ENCODE results near the gene A3GALT2. TPM values are rescaled to one million over a fixed set of nuclear protein-coding genes. Genes with fewer than 3 reads are reported as not detected.
A peak's percentile ranks its signal among the peaks of the same experiment; 100 is the strongest.

Gene A3GALT2
- total RNA-seq, 1 experiment from 2014 or later = not detected

DNA sequence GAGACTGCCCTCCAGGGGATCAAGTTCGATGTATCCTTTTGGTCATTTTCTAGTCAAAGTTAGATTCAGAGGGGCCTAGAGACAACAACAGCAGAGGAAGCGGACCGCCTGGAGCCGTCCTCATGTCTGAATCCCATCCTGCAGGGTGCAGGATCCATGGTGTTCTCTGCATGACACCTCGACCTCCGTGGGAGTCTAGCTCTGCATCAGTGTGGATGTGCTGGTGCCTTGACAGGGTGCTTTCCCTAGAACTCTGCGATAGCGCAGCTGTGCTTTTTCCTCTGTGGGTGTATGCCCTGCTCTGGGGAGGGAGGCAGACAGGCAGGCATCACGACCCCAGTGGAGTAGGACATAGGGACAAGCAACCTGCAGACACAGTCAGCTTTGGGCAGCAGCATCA, 48.2 kb upstream of the A3GALT2 start:
- no TSS peak for BruUV-seq (replicated peaks)
- no peaks in the 10 kb centered on the region for H3K9me3 ChIP-seq (ENCODE audit: insufficient read depth, low read depth)
- TF ChIP-seq, protein P1, sequence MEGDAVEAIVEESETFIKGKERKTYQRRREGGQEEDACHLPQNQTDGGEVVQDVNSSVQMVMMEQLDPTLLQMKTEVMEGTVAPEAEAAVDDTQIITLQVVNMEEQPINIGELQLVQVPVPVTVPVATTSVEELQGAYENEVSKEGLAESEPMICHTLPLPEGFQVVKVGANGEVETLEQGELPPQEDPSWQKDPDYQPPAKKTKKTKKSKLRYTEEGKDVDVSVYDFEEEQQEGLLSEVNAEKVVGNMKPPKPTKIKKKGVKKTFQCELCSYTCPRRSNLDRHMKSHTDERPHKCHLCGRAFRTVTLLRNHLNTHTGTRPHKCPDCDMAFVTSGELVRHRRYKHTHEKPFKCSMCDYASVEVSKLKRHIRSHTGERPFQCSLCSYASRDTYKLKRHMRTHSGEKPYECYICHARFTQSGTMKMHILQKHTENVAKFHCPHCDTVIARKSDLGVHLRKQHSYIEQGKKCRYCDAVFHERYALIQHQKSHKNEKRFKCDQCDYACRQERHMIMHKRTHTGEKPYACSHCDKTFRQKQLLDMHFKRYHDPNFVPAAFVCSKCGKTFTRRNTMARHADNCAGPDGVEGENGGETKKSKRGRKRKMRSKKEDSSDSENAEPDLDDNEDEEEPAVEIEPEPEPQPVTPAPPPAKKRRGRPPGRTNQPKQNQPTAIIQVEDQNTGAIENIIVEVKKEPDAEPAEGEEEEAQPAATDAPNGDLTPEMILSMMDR (conservative IDR thresholded peaks at IDR 0.05) = no peak
- no peak for TF ChIP-seq EZH2 (IDR thresholded peaks at IDR 0.05; ENCODE audit: low read depth)
- no peaks in the 10 kb centered on the region for H3K36me3 ChIP-seq (ENCODE audit: low read depth)
- H4K20me1 ChIP-seq (ENCODE audit: insufficient read depth) = no peaks in the 10 kb centered on the region
- no peak overlapping the region for H2AFZ ChIP-seq
- H3K4me2 ChIP-seq = no peak overlapping the region
- no peaks in the 10 kb centered on the region for H3K79me2 ChIP-seq (ENCODE audit: low read depth)
- H3F3A ChIP-seq (ENCODE audit: insufficient read depth, low read depth) = no peaks in the 10 kb centered on the region; the same call in 1 of the 2 replicates
- DNase-seq = no peak
- no peak overlapping the region for H3K27ac ChIP-seq
- CTCF ChIA-PET = interaction anchor here (0.6 kb wide), 1 partner anchor 241 kb away, joined by 8 read pairs; no protein-coding TSS in a partner anchor
- intact Hi-C loops (cut with micrococcal nuclease; ENCODE audit: unreplicated experiment) = loop anchor here (5.0 kb wide), 2 partner anchors 88 to 103 kb away; partner anchors contain the start of gene ZSCAN20
- H3K9me2 ChIP-seq (ENCODE audit: insufficient read depth) = no peaks in the 10 kb centered on the region
- H3K4me3 ChIP-seq = no peak overlapping the region
- POLR2A ChIA-PET (ENCODE audit: unreplicated experiment) = no interaction called here
- H3K27me3 ChIP-seq (ENCODE audit: insufficient read depth, low read depth) = no peaks in the 10 kb centered on the region
- no peaks in the 10 kb centered on the region; the same call in 1 of the 2 replicates for H3K4me1 ChIP-seq (replicated peaks; ENCODE audit: insufficient read depth)

DNA sequence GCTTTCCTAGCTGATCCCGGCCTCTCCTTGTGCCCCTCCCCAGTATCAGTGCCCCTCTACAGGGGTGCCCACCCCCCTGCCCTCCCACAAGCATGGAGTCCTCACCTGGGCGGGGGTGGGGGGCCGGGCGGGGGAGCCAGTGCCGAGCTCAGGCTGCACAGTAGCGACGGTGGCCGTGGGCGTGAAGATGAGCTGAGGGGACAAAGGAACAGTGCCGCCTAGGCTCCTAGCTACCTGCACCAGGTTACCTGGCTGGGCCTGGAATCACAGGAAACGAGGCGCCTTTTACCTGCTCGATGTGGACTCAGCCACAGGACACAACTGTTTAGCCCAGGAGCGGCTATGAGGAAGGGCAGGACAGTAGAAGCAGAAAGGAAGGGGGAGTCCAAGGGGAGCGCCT, 47.5 kb upstream of the A3GALT2 start:
- H3K9me3 ChIP-seq (ENCODE audit: insufficient read depth, low read depth) = no peaks in the 10 kb centered on the region
- H3K9me2 ChIP-seq (ENCODE audit: insufficient read depth) = no peaks in the 10 kb centered on the region
- ChIA-PET CTCF (no interaction called here), POLR2A (ENCODE audit: unreplicated experiment) (no interaction called here)
- H3K4me2 ChIP-seq = no peak overlapping the region
- H3K36me3 ChIP-seq (ENCODE audit: low read depth) = no peaks in the 10 kb centered on the region
- no peak for DNase-seq
- no peaks in the 10 kb centered on the region; the same call in 1 of the 2 replicates for H3K4me1 ChIP-seq (replicated peaks; ENCODE audit: insufficient read depth)
- H3F3A ChIP-seq (ENCODE audit: insufficient read depth, low read depth) = no peaks in the 10 kb centered on the region; the same call in 1 of the 2 replicates
- no peak overlapping the region for H2AFZ ChIP-seq
- intact Hi-C loops (cut with micrococcal nuclease; ENCODE audit: unreplicated experiment) = loop anchor here (5.0 kb wide), 2 partner anchors 89 to 104 kb away; partner anchors contain the start of gene ZSCAN20
- H4K20me1 ChIP-seq (ENCODE audit: insufficient read depth) = no peaks in the 10 kb centered on the region
- no peak overlapping the region for H3K27ac ChIP-seq
- H3K4me3 ChIP-seq = no peak overlapping the region
- H3K27me3 ChIP-seq (ENCODE audit: insufficient read depth, low read depth) = no peaks in the 10 kb centered on the region
- H3K79me2 ChIP-seq (ENCODE audit: low read depth) = no peaks in the 10 kb centered on the region
- BruUV-seq (replicated peaks) = no TSS peak
- TF ChIP-seq, protein P1 (conservative IDR thresholded peaks at IDR 0.05) = no peak
- no peak for TF ChIP-seq EZH2 (IDR thresholded peaks at IDR 0.05; ENCODE audit: low read depth)

DNA sequence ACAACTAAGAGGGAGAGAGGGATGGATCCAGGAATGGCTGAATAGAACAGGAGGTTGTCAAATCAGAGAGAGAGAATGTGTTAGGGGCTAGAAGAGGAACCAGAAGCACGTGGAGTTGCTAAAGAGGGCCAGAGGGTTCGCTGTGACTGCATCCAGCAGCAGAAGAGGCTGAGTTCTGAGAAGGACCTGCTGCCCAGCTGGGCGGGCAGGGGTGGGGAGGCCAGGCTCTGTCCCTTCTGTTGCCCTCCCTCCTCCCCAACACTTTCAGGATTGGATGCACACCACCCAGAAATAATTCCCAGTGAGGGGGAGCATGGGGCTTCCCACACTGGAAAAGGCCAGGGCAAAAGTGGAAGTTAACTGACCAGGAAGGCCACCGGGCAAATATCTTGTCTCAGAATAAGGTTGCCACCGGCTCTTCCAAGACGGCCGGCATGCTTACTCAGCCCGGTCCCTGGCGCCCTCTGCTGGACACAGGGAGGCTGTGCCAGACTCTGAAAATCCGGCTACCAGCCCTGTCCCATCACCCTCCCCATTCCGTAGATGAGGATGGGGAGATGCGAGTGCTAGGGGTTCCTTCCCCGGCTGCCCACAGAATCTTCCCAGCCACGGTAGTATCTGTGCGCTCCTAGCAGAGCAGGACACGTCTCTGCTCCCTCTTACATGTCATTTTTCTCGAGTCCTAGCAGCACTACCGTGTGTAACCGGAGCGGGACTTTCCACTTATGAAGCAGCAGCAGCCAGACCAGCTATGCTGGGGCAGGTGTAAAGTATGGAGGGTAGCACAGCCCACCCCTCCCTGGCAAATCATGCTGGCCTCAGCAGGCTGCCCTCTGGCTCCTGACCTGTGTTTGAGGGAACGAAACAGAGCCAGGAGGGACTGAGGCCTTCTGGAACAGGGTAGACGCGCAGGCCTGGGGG, 46.8 kb upstream of the A3GALT2 start:
- POLR2A ChIA-PET (ENCODE audit: unreplicated experiment) = no interaction called here
- no peaks in the 10 kb centered on the region for H3K9me3 ChIP-seq (ENCODE audit: insufficient read depth, low read depth)
- CTCF ChIA-PET = interaction anchor here (0.6 kb wide), 1 partner anchor 63 kb away, joined by 4 read pairs; no protein-coding TSS in a partner anchor
- no peak overlapping the region for H3K27ac ChIP-seq
- no peaks in the 10 kb centered on the region for H3K27me3 ChIP-seq (ENCODE audit: insufficient read depth, low read depth)
- no peaks in the 10 kb centered on the region for H3K9me2 ChIP-seq (ENCODE audit: insufficient read depth)
- H3K4me3 ChIP-seq = no peak overlapping the region
- no peak overlapping the region for H3K4me2 ChIP-seq
- no peak overlapping the region for H2AFZ ChIP-seq
- H3K79me2 ChIP-seq (ENCODE audit: low read depth) = no peaks in the 10 kb centered on the region
- H3K4me1 ChIP-seq (replicated peaks; ENCODE audit: insufficient read depth) = no peaks in the 10 kb centered on the region; the same call in 1 of the 2 replicates
- DNase-seq = peak; percentile 48 to 80
- intact Hi-C loops (cut with micrococcal nuclease; ENCODE audit: unreplicated experiment) = loop anchor here (1.0 to 5.0 kb wide), 6 partner anchors 72 to 268 kb away; partner anchors contain the start of gene ZSCAN20
- TF ChIP-seq, protein P1 (conservative IDR thresholded peaks at IDR 0.05) = peak; percentile 94
- TF ChIP-seq EZH2 (IDR thresholded peaks at IDR 0.05; ENCODE audit: low read depth) = no peak
- no peaks in the 10 kb centered on the region for H3K36me3 ChIP-seq (ENCODE audit: low read depth)
- no peaks in the 10 kb centered on the region for H4K20me1 ChIP-seq (ENCODE audit: insufficient read depth)
- BruUV-seq (replicated peaks) = no TSS peak
- H3F3A ChIP-seq (ENCODE audit: insufficient read depth, low read depth) = no peaks in the 10 kb centered on the region; the same call in 1 of the 2 replicates

Data from PC-9 (cell line).